ENCODE results near the gene CRAT.

The CRAT gene

DNA sequence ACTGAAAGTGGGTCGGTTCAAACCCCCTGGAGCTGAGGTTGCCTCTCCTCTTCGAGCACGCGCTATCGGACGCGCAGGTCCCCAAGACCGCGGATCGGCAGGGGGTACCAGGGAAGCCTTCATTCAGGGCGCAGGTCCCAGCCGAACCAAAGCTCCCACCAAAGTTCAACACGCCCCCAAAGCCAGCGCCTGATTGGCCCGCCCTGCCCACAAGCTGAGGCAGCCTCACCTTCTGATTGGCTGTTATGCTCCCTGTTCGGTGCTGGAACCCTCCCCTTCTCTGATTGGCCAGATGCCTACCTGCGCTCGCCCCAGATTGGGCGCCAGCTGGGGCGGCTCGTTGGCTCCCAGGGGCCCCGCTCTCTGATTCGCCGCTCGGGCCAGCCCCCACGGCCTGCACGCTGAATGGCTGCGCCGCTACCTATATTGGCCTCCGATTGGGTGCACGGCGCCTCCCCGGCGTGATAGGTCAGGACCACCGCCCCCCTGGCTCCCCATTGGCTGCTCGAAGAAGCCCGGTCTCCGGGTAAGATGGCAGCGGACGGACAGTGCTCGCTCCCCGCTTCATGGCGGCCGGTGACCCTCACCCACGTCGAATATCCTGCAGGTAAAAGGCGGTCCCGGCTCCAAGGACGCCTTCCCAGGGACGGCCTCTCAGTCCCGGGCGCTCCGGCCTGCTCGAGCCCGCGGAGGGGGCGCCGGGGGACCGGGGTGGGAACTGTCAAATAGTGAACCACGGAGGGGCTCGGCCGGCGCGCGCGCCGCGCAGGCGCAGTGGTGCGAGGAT is 29.8 kb downstream of the CRAT start, which contains the start of gene DOLPP1:
Gene DOLPP1 (plus strand): TSS at position 511 of the 787 bp plus-strand sequence. CDS start 21 bp downstream, at position 532.
- DNase-seq = peak; percentile 100

DNA sequence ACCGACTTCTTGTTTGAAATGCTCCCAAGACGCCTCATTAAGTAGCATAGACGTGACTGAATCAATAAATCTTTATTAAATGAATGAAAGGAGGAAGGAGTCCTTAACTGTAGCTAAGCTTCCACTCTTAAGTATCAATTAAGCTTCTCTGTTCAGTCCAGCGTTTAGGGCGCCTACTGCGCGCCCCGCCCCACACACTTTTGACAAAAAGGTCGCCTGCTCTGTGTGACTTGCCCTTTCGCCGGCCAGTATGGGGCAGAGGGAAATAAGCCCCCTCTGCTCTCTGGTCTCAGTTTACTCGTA is 30.3 kb downstream of the CRAT start:
- no peak for DNase-seq

DNA sequence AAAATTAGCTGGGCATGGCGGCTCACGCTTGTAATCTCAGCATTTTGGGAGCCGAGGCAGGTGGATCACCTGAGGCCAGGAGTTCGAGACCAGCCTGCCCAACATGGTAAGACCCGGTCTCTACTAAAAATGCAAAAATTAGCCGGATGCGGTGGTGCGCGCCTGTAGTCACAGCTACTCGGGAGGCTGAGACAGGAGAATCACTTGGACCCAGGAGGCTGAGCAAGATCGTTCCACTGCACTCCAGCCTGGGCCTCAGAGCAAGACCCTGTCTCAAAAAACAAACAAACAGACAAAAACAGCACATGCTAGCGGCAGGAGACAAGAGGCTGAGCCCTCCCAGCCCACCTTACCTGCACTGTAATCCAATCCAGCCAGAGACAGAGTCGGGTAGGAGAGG is 30.8 kb downstream of the CRAT start:
- no peak for DNase-seq

DNA sequence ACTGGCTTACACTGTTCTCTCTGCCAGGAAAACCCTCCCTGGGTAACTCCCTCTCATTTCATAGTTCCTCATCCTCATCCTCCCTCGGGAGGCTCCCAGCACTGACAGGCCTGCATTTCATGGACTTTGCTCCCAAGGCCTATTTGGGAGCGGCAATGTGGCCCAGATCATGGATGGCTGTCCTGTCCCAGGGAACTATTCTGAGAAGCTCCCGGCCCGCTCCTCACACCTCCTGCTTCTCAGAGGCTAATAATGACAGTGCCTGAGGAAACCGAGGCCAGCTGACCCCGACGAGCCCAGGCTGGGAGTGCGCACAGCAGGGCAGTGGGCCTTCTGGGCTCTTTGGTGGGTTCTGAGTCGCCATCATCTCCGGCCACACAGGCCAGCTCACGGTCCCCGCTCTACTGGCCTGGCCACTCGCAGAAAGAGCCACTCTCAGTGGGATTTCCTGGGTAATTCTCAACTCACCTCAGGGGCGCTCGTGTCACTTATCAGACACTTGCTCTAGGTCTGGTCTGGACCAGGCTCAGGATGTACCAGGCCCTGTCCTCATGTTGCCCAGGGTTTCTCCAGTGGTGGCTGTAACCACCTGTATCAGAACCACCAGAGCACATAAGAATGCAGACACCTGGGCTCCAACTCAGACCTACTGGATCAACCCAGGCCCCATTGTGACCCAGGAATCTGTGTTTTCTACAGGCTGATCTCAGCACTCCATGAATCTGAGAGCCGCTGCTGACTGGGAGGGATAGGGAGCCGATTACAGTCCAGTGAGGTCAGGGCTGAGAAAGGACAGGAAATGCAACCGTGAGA is 31.7 kb downstream of the CRAT start:
- no peak for DNase-seq

DNA sequence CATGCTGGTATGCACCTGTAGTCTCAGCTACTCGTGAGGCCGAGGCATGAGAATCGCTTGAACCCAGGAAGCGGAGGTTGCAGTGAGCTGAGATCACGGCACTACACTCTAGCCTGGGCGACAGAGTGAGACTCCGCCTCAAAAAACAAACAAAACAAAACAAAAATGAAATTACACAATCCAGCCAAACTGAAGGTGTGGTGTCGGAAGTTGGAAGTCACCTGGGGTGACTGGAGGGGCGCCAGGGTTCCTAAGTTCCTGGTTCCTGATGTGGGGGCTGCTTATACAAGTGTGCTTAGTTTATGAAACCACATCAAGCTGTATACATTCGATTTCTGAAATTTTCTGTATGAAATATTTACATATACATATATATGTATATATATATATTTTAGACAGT is 33.4 kb downstream of the CRAT start:
- no peak for DNase-seq

DNA sequence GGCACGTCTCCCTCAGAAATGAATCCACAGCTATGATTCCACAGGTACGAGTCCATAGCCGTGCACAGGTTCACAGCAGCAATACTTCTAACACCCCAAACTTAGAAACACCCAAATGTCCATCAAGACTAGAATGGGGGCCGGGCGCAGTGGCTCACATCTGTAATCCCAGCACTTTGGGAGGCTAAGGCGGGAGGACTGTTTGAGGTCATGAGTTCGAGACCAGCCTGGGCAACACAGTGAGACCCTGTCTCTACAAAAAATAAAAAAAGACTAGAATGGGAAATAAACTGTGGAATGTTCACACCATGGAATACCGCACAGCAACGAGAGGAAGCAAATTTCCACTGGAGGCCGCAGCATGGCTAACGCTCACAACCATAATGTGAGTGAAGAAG is 34.0 kb downstream of the CRAT start:
- no peak for DNase-seq

DNA sequence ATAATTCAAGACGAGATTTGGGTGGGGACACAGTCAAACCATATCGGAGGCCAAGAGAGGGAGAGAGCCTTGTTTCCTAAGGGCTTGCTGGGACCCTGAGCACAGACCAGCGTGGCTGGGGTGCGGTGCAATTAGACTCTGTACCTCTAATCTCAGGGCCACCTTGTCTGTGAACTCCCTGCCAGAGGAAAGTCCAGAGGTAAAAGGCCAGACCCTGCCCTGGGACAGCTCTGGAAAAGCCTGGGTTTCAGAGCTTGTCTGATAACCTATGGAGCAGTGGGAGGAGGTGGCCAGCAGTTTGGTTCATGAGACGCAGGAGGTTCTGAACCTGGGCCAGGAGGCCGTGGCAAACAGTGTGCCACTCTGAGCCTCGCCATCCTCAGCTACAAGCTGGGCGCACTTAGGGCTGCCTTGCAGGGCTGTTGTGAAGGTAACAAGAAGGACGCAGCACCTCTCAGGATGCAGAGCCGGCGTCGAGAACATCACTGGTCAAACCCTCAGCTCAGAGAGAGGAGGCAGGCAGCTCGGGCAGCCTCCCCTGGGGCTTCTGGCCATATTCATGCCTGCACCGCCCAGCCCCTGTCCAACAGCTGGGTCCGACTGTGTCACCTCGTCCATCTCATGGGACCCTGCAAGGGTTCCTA is 34.5 kb downstream of the CRAT start:
- DNase-seq = no peak

DNA sequence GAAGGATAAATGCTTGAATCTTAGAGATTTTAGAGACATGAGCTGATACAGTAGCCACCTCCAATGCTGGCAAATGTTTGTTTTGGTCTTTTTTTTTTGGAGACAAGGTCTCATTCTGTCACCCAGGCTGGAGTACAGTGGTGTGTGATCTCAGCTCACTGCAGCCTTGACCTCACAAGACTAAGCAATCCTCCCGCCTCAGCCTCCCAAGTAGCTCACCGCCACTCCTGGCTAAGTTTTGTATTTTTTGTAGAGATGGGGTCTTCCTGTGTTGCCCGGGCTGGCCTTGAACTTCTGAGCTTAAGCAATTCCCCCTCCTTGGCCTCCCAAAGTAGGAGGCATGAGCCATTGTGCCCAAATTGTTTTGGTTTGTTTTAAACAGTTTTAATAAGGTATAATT is 36.5 kb downstream of the CRAT start:
- DNase-seq = no peak

DNA sequence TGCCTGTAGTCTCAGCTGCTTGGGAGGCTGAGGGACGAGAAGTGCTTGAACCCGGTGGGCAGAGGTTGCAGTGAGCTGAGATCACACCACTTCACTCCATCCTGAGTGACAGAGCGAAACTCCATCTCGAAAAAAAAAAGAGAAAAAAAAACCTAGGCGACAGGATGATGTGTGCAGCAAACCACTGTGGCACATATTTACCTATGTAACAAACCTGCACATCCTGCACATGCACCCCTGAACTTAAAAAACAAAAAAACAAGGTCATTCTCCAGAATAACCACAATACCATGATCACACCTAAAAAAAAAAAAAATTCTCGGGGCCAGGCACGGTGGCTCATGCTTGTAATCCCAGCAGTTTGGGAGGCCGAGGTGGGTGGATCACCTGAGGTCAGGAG is 37.2 kb downstream of the CRAT start:
- DNase-seq = no peak

DNA sequence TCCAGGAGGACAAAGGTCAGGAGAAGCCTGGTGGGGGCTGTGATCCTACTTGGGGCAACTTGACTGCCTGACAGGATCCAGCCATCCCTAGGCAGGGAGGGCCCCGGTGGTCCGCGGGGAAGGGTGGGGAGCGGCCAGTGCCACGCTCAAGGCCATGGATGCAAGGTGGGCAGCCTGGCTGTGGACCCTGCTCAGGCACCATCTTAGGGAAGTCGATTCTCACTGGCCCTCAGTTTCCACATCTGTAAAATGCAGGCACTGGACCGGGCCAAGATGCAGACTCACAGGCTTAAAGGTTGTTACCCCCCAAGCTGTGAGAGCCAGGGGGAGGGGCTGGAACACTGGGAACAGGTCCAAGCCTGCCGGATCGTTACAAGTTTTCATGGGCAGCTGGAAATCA is 38.4 kb downstream of the CRAT start:
- DNase-seq = no peak

DNA sequence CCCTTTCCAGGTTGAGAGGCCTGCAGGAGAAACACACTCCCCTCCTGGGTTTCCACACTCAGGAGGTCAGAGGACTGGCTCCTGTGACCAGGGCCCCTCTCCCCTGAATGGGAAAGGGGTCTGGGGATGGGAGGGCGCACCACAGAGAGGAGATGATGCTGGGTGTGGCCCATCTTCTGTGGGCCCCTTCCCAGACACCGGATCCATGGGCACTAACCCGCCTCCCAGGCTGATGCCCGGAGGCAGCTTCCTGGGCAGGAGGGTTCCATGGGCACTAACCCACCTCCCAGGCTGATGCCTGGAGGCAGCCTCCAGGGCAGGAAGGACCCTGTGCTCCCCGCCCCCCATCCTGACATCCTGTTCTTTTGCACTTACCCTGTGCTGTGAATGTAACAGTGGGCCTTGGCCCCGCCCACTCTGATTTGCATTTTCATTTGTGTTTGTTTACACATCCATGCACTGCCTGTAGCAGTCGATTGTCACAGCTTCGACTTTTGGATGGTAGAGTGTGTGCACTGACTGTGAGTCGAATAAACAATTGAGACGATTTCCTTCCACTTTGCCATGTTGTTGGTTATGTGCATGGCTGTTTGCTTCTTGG is 39.0 kb downstream of the CRAT start:
- no peak for DNase-seq

DNA sequence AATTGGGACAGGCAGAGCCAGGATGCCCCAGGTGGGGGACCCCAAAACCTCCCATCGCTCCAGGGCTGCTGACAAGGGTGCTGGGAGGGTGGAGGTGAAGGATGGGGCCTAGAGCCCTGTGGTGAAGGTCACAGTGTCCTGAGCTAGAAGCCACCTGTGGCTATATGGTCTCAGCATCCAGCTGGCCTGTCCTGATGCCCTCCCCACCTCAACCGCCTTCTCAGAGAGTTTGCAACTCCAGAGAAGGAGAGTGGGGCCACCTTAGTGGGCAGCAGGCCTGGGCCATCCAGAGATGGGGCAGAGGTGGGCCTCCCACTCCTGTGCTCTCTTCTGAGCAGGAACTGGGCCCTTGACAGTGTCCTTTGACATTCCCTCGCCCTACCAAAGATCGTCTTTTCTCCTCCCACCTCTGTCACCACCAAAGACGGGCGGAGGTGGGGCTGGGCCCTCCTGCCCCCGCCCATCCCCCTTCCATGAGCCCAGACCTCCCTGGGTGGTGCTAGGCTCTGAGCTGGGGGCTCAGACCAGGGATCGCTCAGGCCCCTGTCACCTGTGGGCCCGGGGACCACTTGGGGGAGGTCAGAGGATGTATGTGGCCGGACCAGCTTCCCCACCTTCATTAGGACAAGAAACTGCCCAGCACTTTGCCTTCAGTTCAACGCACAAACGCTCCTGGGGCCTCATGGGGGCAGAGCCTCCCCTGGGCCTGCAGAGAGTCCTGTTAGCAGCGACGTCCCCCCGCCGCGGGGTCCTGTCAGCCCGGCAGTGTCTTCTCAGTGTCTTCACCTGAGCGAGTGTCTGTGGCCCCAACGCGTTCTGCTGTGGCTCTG is 39.7 kb downstream of the CRAT start:
- DNase-seq = no peak

DNA sequence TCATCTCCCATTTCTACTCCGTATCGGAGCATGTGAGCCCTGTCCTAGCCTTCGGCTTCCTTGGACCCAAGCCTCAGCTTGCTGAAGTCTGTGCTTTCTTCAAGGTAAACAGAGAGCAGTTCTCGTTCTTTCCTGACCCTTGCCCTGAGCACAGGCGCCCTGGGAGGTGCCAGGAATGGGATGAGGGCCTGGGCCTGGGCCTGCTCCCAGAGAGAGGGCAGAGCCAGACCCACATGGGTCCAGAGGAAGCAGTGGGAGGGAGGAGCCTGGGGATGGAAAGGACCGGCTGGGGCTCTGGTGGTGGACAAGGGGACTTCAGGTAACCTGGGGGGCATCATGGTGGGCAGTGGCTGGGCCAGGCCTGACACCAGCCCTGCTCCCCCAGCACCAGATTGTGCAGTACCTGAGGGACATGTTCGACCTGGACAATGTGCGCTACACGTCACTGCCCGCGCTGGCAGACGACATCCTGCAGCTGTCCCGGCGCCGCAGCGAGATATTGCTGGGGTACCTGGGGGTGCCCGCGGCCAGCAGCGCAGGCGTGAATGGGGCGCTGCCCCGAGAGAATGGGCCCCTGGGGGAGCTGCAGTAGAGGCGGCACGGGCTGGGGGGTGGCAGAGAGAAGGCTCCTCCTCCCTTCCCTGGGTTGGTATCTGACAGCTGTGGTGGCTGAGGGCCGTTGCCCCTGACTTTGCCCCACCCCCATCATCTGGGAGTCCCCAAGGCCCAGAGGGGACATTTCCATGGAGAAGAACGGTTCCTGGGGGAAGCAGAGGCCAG is 40.5 kb downstream of the CRAT start:
- no peak for DNase-seq

DNA sequence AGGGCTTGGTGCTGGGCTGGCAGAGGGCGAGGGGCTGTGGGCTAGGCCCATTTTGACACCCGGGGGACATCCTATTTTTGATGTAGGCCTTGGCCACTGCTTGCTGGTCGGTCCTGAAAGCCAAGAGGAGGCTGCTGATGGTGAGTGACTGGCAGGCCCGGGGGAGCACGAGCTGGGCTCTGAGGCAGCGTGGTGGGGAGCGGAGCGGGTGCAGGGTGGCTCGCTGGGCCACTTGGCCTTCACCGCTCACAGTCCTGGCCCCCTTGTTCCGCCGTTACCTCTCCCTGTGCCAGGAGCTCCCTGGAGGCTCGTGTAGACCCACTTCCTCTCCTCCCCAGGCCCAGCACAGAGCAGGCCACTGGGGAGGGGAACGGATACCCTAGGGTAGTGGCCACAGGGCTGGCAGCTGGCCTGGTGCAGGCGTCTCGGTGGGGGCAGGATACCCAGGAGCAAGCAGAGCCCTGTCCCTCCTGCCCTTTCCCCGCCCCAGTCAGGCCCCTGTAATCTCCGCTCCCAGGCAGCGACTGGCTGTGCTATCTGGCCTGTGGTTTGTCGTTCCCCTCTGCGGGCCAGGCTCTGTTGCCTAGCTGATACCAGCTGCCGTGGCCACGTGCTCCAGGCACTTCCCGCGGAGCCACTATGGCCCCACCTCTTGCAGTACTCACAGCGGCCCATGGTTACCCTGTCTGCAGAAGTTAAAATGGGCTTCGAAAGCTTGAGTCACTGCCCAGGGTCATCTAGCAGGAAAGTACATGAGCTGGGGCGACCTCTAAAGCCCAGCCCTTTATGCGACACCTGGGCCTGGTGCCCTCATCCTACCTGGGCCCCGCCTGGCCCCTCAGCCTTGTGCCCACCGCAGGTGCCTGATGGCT is 41.4 kb downstream of the CRAT start:
- DNase-seq = no peak

DNA sequence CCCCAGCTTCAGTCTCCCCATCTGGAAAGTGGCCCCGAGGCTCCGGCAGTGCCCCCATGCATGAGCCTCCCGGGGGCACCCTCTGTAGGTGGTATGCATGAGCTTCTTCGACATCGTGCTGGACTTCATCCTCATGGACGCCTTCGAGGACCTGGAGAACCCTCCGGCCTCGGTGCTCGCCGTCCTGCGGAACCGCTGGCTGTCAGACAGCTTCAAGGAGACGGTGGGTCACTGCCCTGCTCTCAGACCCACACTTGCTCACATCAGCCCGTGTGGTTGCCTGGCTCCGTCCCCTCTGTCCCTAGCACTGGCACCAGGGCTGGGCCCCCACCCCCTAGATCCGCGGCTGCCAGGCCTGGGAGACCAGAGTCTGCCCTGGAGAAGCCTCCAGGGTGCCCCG is 42.5 kb downstream of the CRAT start:
- no peak for DNase-seq

DNA sequence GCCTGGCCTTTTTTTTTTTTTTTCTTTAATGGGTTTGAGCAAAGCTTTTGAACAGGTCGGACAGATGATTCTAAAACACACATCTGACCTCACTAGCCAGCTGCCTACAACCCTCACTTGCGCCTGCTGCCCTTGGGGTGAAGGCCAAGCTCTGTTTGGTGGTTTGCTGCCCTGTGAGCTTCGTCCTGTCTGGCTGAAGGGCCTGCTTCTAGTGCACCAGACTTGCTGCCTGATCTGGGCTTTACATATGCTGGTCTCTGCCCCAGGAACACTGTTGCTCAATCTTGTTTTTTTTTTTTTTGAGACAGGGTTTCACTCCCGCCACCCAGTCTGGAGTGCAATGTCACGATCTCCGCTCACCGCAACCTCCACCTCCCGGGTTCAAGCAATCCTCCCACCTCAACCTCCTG is 46.1 kb downstream of the CRAT start:
- DNase-seq = no peak

DNA sequence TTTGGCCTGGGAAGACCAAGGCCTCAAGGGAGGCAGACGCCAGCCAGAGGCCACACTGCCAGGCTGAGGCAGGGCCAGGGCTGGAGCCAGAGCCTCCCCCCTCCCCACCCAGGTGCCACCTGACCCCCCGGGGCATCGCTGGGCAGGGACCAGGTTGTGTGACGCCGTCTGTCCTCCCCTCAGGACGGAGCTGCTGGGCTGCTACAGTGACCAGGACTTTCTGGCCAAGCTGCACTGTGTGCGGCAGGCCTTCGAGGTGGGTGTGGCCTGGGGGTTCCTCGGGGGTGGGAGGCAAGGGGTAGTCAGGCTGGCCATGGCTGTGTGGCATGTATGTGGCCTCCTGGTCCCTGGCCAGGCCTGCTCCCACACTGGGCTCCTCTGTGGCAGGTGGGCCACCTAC is 47.5 kb downstream of the CRAT start:
- DNase-seq = no peak

DNA sequence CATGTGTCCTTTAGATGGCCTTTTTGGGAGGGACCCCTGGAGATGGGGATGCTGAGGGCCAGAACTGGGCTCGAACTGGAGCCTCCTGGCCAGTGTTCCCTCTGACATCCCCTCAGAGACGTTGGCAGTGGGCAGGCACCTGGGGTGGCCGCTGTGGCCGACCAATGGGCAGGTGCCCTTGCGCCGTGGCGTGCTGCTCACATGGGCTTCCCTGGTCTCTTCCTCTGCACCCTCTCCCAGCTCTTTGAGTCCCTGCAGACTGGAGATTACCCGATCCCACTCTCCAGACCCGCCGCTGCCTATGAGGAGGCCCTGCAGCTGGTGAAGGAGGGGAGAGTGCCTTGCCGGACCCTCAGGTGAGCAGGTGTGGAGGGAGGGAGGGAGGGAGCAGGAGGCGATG is 49.6 kb downstream of the CRAT start:
- DNase-seq = no peak

DNA sequence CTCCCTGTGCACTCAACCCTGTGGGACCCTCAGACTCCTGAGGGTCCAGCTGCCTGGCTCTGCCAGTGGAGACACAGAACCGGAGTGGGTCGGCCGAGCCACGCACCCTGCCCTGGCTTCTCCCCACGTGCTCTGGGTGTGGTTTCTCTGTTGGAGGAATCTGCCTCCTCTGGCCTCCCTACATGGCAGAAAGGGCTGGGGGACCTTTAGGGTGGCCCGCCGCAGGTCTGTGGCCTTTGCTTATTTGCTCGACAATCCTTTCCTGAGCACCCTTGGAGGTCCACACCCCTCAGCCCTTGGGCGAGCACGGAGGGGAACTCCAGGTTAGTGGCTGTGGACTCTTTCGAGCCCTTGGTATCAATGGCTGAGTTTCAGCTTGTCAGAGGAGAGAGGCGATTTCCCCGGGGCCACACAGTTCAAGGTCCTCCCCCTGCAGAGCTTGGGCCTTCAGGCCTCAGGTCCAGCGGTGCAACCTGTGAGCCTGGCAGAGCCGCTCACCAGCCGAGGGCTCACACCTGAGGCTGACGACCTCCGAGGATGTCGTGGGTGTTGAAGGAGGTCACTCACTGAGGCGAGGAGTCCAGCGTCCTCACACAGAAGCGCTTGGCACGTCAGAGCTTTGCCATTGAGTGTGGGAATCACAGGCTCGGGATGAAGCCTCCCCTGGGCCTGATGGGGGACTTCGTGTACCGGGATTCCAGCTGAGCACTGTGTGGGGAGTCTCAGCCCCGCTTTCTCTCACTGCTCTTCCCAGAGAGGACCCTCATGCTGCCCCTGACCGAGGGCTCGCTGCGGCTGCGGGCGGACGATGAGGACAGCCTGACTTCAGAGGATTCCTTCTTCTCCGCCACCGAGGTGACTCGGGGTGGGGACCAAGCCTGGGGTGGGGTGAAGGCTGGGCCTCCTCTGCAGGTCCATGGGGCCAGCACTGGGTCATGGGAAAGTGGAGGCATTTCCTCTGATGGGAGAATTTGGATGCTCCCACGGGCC is 50.5 kb downstream of the CRAT start:
- no peak for DNase-seq

All from NCI-H774 (cell line).